Loucy (cell line): ENCODE results near the gene WNK3.

Experiments
- CTCF ChIP-seq: fragments of 200-600 bp; sonication (generic); conservative IDR thresholded peaks from 2 replicates; pipeline ENCODE4 v1.5.1; 2014; ENCODE audit warnings: mild to moderate bottlenecking, antibody characterized with exemption, low read length
- EZH2phosphoT487 ChIP-seq: fragments of 200-600 bp; IDR thresholded peaks from 2 replicates; pipeline ENCODE4 v1.6.1; 2018; ENCODE audit warnings: antibody characterized with exemption, mild to moderate bottlenecking, moderate library complexity, borderline replicate concordance

- TF ChIP-seq CTCF (no peak), EZH2phosphoT487 (no peak)
These were observed 186.8 kb downstream of the WNK3 start for GRCh38 chrX:54171091-54171490.
